Caco-2 (cell line): ENCODE measurements around the gene CTNNA2. TPM values are rescaled to one million over a fixed set of nuclear protein-coding genes. Genes with fewer than 3 reads are reported as not detected.

Source experiments
- BruUV-seq: library from RNA; stranded (reverse); fragments of 400-500 nt; replicated peaks from 2 replicates; lab custom pipeline; 2021; lab: Mats Ljungman, UMichigan
- CTCF ChIA-PET: fragments of 300-600 bp; sonication (Branson Sonifier 250); formaldehyde crosslinking; loops from one replicate; lab custom pipeline; 2022; ENCODE audit warnings: antibody characterized with exemption; lab: Charles Lee
- POLR2A ChIA-PET: fragments of 300-600 bp; sonication (Branson Sonifier 250); formaldehyde crosslinking; loops from one replicate; lab custom pipeline; 2022; ENCODE audit warnings: antibody characterized with exemption; lab: Charles Lee
- DNase-seq, 2 experiments: peaks; one replicate each; pipeline versions ENCODE4 v3.0.0 to v3.0.0-alpha.2; 2020 to 2022
- H3K27me3 ChIP-seq: replicated peaks from 2 replicates; pipeline ENCODE4 v1.6.0; 2011; ENCODE audit warnings: low read length; ENCODE audit not compliant: control insufficient read depth, insufficient read depth
- H3K36me3 ChIP-seq: 2 replicates; pipeline ENCODE4 v1.5.1; 2011; ENCODE audit warnings: low read length; ENCODE audit not compliant: control insufficient read depth, insufficient read depth
- H3K4me1 ChIP-seq: fragments of 250-450 bp; sonication (Bioruptor Pico); 2 replicates; pipeline ENCODE4 v1.5.1; 2020; ENCODE audit warnings: mild to moderate bottlenecking
- H3K4me3 ChIP-seq: 2 replicates; pipeline ENCODE4 v1.5.1; 2011; ENCODE audit warnings: low read depth, mild to moderate bottlenecking, control low read depth, low read length
- H3K9me3 ChIP-seq: fragments of 250-450 bp; sonication (Bioruptor Pico); 2 replicates; pipeline ENCODE4 v1.5.1; 2020; ENCODE audit warnings: mild to moderate bottlenecking, moderate library complexity
- H3K27ac Mint-ChIP-seq: one replicate; pipeline ENCODE4 v1.8.0; 2022; ENCODE audit warnings: mixed read lengths; ENCODE audit not compliant: unreplicated experiment
- H3K27me3 Mint-ChIP-seq: one replicate; pipeline ENCODE4 v1.8.0; 2022; ENCODE audit warnings: mixed read lengths; ENCODE audit not compliant: insufficient read depth, unreplicated experiment
- H3K36me3 Mint-ChIP-seq: one replicate; pipeline ENCODE4 v1.8.0; 2022; ENCODE audit warnings: mild to moderate bottlenecking, mixed read lengths; ENCODE audit not compliant: insufficient read depth, unreplicated experiment
- H3K4me1 Mint-ChIP-seq: one replicate; pipeline ENCODE4 v1.8.0; 2022; ENCODE audit warnings: low read depth, mixed read lengths; ENCODE audit not compliant: unreplicated experiment
- H3K4me3 Mint-ChIP-seq: one replicate; pipeline ENCODE4 v1.8.0; 2022; ENCODE audit warnings: mild to moderate bottlenecking, moderate library complexity, mixed read lengths; ENCODE audit not compliant: unreplicated experiment
- H3K9me3 Mint-ChIP-seq: one replicate; pipeline ENCODE4 v1.8.0; 2022; ENCODE audit warnings: mixed read lengths; ENCODE audit not compliant: unreplicated experiment
- intact Hi-C: fragments of 100-400 bp; cut with micrococcal nuclease; formaldehyde crosslinking; loops from one replicate; pipeline ENCODE4 v1.10.0; 2022; ENCODE audit not compliant: unreplicated experiment
- total RNA-seq: library from RNA; stranded (reverse); gene quantifications from 2 replicates; pipeline ENCODE4 v1.2.3, GENCODE V29; 2022
- TF ChIP-seq, protein P1 (sequence below), 2 experiments: fragments of 200-600 bp in 1 of 2; IDR thresholded peaks; 1 replicate in 1 of 2; 2 replicates in 1 of 2; pipeline versions ENCODE4 v1.5.1 to v1.8.0; 2011 to 2022; ENCODE audit warnings: antibody characterized with exemption in 1 of 2, control low read depth in 1 of 2, inconsistent platforms in 1 of 2, low read depth in 1 of 2, low read length in 1 of 2, mild to moderate bottlenecking in 1 of 2, moderate library complexity in 1 of 2; ENCODE audit not compliant: insufficient read depth in 1 of 2, severe bottlenecking in 1 of 2, unreplicated experiment in 1 of 2

The CTNNA2 gene
- total RNA-seq, 1 experiment from 2014 or later, result not detected

DNA sequence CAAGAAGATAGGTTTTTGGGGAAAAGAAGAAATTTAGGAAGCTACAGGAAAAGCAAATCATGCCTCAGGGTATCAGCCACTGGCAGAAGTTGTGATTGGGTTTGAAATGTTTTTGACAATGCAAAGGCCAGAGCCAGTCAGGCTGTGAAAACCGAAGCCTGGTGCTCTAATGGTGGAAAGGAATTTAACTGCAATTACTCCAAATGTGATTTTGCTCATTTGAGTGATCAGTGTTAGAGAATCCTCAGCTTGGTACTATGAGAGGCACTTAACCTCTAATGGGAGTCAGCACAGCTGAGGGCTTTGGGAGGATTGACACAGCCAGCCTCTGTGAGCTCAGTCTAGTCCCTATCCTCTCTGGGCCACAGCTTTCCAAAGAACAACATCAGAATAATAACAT, 615.2 kb downstream of the CTNNA2 start:
- Mint-ChIP-seq H3K4me3 (no peak overlapping the region), H3K9me3 (no peaks in the 10 kb centered on the region), H3K27me3 (peaks cover 4% of the 10 kb centered on the region), H3K27ac (no peak overlapping the region), H3K4me1 (no peaks in the 10 kb centered on the region), H3K36me3 (no peaks in the 10 kb centered on the region)
- DNase-seq, result no peak
- CTCF ChIA-PET, result no interaction called here
- Histone ChIP-seq H3K27me3 (no peaks in the 10 kb centered on the region), H3K4me1 (no peaks in the 10 kb centered on the region), H3K4me3 (no peak overlapping the region), H3K9me3 (no peaks in the 10 kb centered on the region), H3K36me3 (no peaks in the 10 kb centered on the region)
- POLR2A ChIA-PET, result no interaction called here
- TF ChIP-seq, protein P1, sequence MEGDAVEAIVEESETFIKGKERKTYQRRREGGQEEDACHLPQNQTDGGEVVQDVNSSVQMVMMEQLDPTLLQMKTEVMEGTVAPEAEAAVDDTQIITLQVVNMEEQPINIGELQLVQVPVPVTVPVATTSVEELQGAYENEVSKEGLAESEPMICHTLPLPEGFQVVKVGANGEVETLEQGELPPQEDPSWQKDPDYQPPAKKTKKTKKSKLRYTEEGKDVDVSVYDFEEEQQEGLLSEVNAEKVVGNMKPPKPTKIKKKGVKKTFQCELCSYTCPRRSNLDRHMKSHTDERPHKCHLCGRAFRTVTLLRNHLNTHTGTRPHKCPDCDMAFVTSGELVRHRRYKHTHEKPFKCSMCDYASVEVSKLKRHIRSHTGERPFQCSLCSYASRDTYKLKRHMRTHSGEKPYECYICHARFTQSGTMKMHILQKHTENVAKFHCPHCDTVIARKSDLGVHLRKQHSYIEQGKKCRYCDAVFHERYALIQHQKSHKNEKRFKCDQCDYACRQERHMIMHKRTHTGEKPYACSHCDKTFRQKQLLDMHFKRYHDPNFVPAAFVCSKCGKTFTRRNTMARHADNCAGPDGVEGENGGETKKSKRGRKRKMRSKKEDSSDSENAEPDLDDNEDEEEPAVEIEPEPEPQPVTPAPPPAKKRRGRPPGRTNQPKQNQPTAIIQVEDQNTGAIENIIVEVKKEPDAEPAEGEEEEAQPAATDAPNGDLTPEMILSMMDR (IDR thresholded peaks at IDR 0.05; ENCODE audit: insufficient read depth in 1 of 2, low read depth in 1 of 2, low read length in 1 of 2, severe bottlenecking in 1 of 2, unreplicated experiment in 1 of 2), result no peak
- BruUV-seq, result no TSS peak
- intact Hi-C loops, result no loop called here

DNA sequence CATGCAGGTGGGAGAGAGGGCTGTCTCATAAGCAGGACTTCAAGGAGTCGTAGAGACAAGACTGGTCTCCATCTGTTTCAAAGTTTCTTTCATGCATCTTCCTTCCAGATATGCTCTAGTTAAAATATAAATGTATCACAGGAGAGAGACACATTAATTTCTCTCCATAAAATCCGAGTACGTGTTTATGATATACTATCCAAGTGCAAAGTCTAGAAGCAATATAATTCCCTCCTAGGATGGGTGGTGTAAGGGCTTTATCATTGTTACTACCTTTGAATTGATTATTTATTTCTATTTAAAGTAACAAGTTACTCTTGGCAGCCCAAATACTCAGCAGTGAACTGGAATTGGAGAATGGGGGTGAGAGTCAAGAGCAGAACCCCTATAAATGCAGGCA, 619.4 kb downstream of the CTNNA2 start:
- H3K9me3 Mint-ChIP-seq, result no peaks in the 10 kb centered on the region
- no peak overlapping the region for H3K27ac Mint-ChIP-seq
- TF ChIP-seq, protein P1 (IDR thresholded peaks at IDR 0.05; ENCODE audit: insufficient read depth in 1 of 2, low read depth in 1 of 2, low read length in 1 of 2, severe bottlenecking in 1 of 2, unreplicated experiment in 1 of 2), result no peak
- ChIA-PET CTCF (no interaction called here), POLR2A (no interaction called here)
- no peaks in the 10 kb centered on the region for H3K4me1 ChIP-seq
- BruUV-seq, result no TSS peak
- intact Hi-C loops, result no loop called here
- no peaks in the 10 kb centered on the region for H3K36me3 Mint-ChIP-seq
- no peaks in the 10 kb centered on the region for H3K36me3 ChIP-seq
- no peaks in the 10 kb centered on the region for H3K27me3 ChIP-seq
- no peak for DNase-seq
- no peaks in the 10 kb centered on the region for H3K4me1 Mint-ChIP-seq
- H3K27me3 Mint-ChIP-seq, result peaks cover 4% of the 10 kb centered on the region
- no peaks in the 10 kb centered on the region for H3K9me3 ChIP-seq
- H3K4me3 ChIP-seq, result no peak overlapping the region
- H3K4me3 Mint-ChIP-seq, result no peak overlapping the region

DNA sequence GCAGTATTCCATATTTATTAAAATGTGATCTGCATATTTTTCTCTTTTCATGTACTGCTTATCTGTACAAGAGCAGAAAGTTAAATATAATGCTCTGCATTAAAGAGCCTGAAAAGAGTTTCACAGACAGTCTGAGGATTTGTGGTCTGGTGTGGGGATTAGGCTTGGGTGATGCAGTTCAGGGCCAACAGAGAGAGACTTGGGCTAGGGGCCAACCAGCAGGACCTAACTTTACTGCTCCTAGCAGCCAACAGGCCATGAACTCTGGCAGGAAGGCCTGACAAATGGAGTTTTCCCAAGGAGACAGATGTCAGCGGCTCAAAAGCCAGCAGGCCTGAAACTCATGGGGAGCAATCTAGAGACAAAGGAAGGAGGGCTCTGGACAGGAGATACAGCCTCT, 622.1 kb downstream of the CTNNA2 start:
- H3K4me3 ChIP-seq, result no peak overlapping the region
- DNase-seq, result no peak
- Mint-ChIP-seq H3K9me3 (peaks cover 6% of the 10 kb centered on the region), H3K27me3 (peaks cover 2% of the 10 kb centered on the region), H3K4me1 (no peaks in the 10 kb centered on the region), H3K36me3 (no peaks in the 10 kb centered on the region), H3K4me3 (no peak overlapping the region), H3K27ac (no peak overlapping the region)
- TF ChIP-seq, protein P1 (IDR thresholded peaks at IDR 0.05; ENCODE audit: insufficient read depth in 1 of 2, low read depth in 1 of 2, low read length in 1 of 2, severe bottlenecking in 1 of 2, unreplicated experiment in 1 of 2), result no peak
- intact Hi-C loops, result no loop called here
- BruUV-seq, result no TSS peak
- ChIA-PET POLR2A (no interaction called here), CTCF (no interaction called here)
- H3K27me3 ChIP-seq, result no peaks in the 10 kb centered on the region
- H3K9me3 ChIP-seq, result no peaks in the 10 kb centered on the region
- no peaks in the 10 kb centered on the region for H3K36me3 ChIP-seq
- H3K4me1 ChIP-seq, result no peaks in the 10 kb centered on the region
